ENCODE data around the gene GRM8.

Gene GRM8

GRCh38 chr7:126499481-126499880 lies 753.3 kb downstream of the GRM8 start:
- TF ChIP-seq, protein P1, sequence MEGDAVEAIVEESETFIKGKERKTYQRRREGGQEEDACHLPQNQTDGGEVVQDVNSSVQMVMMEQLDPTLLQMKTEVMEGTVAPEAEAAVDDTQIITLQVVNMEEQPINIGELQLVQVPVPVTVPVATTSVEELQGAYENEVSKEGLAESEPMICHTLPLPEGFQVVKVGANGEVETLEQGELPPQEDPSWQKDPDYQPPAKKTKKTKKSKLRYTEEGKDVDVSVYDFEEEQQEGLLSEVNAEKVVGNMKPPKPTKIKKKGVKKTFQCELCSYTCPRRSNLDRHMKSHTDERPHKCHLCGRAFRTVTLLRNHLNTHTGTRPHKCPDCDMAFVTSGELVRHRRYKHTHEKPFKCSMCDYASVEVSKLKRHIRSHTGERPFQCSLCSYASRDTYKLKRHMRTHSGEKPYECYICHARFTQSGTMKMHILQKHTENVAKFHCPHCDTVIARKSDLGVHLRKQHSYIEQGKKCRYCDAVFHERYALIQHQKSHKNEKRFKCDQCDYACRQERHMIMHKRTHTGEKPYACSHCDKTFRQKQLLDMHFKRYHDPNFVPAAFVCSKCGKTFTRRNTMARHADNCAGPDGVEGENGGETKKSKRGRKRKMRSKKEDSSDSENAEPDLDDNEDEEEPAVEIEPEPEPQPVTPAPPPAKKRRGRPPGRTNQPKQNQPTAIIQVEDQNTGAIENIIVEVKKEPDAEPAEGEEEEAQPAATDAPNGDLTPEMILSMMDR (IDR thresholded peaks at IDR 0.05; ENCODE audit: low read length) = no peak
- TF ChIP-seq EZH2 (IDR thresholded peaks at IDR 0.05; ENCODE audit: borderline replicate concordance, low read length) = no peak
- no peaks in the 10 kb centered on the region for H4K20me1 ChIP-seq (ENCODE audit: insufficient read depth, low read length)
- H3K27me3 ChIP-seq (ENCODE audit: insufficient read depth, low read length) = no peaks in the 10 kb centered on the region
- no peaks in the 10 kb centered on the region for H3K36me3 ChIP-seq (ENCODE audit: insufficient read depth, low read length)
- no peaks in the 10 kb centered on the region for H3K9me2 ChIP-seq (ENCODE audit: low read depth, low read length)
- H3K9ac ChIP-seq (ENCODE audit: low read length) = no peak overlapping the region
- no peaks in the 10 kb centered on the region for H3K79me2 ChIP-seq (ENCODE audit: insufficient read depth, low read length)
- no peak overlapping the region for H3K4me3 ChIP-seq (ENCODE audit: low read depth, low read length, poor library complexity, severe bottlenecking)
- H3K9me3 ChIP-seq (ENCODE audit: low read length) = no peaks in the 10 kb centered on the region
- H3K4me2 ChIP-seq (ENCODE audit: low read length) = no peak overlapping the region
- no peak overlapping the region for H2AFZ ChIP-seq (ENCODE audit: low read length)
- no peaks in the 10 kb centered on the region for H3K4me1 ChIP-seq (ENCODE audit: insufficient read depth, low read length, severe bottlenecking)
- no peaks in the 10 kb centered on the region for H3F3A ChIP-seq (ENCODE audit: insufficient read depth, low read length)
- no peak overlapping the region for H3K27ac ChIP-seq (ENCODE audit: low read depth, low read length, poor library complexity, severe bottlenecking)

- no peaks in the 10 kb centered on the region for H3F3A ChIP-seq (ENCODE audit: insufficient read depth, low read length)
- TF ChIP-seq EZH2 (IDR thresholded peaks at IDR 0.05; ENCODE audit: borderline replicate concordance, low read length) = no peak
- TF ChIP-seq, protein P1 (IDR thresholded peaks at IDR 0.05; ENCODE audit: low read length) = no peak
- no peaks in the 10 kb centered on the region for H3K79me2 ChIP-seq (ENCODE audit: insufficient read depth, low read length)
- no peak overlapping the region for H3K27ac ChIP-seq (ENCODE audit: low read depth, low read length, poor library complexity, severe bottlenecking)
- H3K9me2 ChIP-seq (ENCODE audit: low read depth, low read length) = no peaks in the 10 kb centered on the region
- no peaks in the 10 kb centered on the region for H3K27me3 ChIP-seq (ENCODE audit: insufficient read depth, low read length)
- no peaks in the 10 kb centered on the region for H3K36me3 ChIP-seq (ENCODE audit: insufficient read depth, low read length)
- H3K9me3 ChIP-seq (ENCODE audit: low read length) = no peaks in the 10 kb centered on the region
- no peaks in the 10 kb centered on the region for H3K4me1 ChIP-seq (ENCODE audit: insufficient read depth, low read length, severe bottlenecking)
- H3K9ac ChIP-seq (ENCODE audit: low read length) = no peak overlapping the region
- H4K20me1 ChIP-seq (ENCODE audit: insufficient read depth, low read length) = no peaks in the 10 kb centered on the region
- H2AFZ ChIP-seq (ENCODE audit: low read length) = no peak overlapping the region
- H3K4me2 ChIP-seq (ENCODE audit: low read length) = no peak overlapping the region
- no peak overlapping the region for H3K4me3 ChIP-seq (ENCODE audit: low read depth, low read length, poor library complexity, severe bottlenecking)
These were observed 757.0 kb downstream of the GRM8 start for GRCh38 chr7:126495733-126496132.

DNA sequence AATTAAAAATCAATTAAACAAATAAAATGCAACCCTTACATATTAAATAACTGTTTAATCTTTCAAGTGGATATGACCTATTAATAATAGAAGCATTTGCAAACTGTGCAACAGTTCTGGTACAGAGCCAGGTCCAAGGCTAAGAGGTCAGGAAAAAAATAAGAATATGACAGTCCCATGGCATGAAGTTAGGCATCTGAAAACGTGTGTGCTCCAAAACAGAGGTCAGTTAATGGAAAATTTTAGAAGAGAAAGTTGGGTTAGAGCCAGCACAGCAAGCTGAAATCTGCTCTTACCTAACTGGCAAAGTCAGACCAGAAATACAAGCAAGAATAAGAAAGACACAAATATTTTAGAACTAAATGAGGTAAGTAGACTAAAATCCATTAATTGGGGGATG lies 757.7 kb downstream of the GRM8 start:
- no peaks in the 10 kb centered on the region for H3K9me2 ChIP-seq (ENCODE audit: low read depth, low read length)
- H3K27ac ChIP-seq (ENCODE audit: low read depth, low read length, poor library complexity, severe bottlenecking) = no peak overlapping the region
- no peaks in the 10 kb centered on the region for H3K27me3 ChIP-seq (ENCODE audit: insufficient read depth, low read length)
- H2AFZ ChIP-seq (ENCODE audit: low read length) = no peak overlapping the region
- no peaks in the 10 kb centered on the region for H4K20me1 ChIP-seq (ENCODE audit: insufficient read depth, low read length)
- H3K4me2 ChIP-seq (ENCODE audit: low read length) = no peak overlapping the region
- H3K4me3 ChIP-seq (ENCODE audit: low read depth, low read length, poor library complexity, severe bottlenecking) = no peak overlapping the region
- no peaks in the 10 kb centered on the region for H3K79me2 ChIP-seq (ENCODE audit: insufficient read depth, low read length)
- H3F3A ChIP-seq (ENCODE audit: insufficient read depth, low read length) = no peaks in the 10 kb centered on the region
- H3K9me3 ChIP-seq (ENCODE audit: low read length) = no peaks in the 10 kb centered on the region
- H3K9ac ChIP-seq (ENCODE audit: low read length) = no peak overlapping the region
- TF ChIP-seq EZH2 (IDR thresholded peaks at IDR 0.05; ENCODE audit: borderline replicate concordance, low read length) = no peak
- TF ChIP-seq, protein P1 (IDR thresholded peaks at IDR 0.05; ENCODE audit: low read length) = no peak
- no peaks in the 10 kb centered on the region for H3K4me1 ChIP-seq (ENCODE audit: insufficient read depth, low read length, severe bottlenecking)
- H3K36me3 ChIP-seq (ENCODE audit: insufficient read depth, low read length) = no peaks in the 10 kb centered on the region
